Sigmoid colon (tissue), 4 donors: ENCODE results near the gene ZSWIM6.

Experiments
- CTCF ChIP-seq, 4 experiments: fragments of 450-650 bp in 3 of 4; fragments of 200-600 bp in 1 of 4; IDR thresholded peaks; one replicate each; pipeline ENCODE4 v1.5.1; 2016 to 2019; ENCODE audit warnings: antibody characterized with exemption in 4 of 4, mild to moderate bottlenecking in 3 of 4, moderate library complexity in 2 of 4
- EP300 ChIP-seq, 4 donors: sonication (generic); formaldehyde crosslinking; IDR thresholded peaks; one replicate each; pipeline ENCODE4 v1.6.1; 2017; ENCODE audit warnings: antibody characterized with exemption in 4 of 4

DNA sequence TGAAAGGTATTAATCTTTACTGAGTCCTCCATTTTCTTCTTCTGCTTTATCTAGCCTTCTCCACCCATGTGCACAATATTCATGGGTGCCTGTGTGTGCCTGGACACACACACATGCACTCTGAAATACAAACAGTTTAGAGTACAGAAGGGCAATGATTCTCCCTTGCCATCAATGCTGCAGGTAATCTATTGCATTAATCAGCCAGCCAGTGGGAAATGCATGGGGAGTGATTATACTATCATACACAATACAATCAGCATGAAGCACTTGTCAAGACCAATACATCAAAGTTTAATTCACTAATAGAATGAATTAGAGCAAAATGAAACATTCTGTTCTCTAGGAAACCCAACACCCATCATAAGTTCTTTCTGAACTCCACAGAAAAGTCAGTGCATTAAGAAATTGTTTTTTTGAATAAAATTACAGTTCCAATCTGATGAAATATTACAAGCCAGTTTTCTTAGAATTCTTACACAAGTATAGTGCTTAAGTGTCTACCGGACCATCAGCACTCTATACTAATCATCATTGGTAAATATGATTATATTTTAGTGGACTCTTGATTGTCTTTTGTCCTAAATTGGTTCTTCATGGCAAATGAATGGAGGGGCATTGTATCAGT is 172.2 kb downstream of the ZSWIM6 start:
- no peak for TF ChIP-seq CTCF (IDR thresholded peaks at IDR 0.05)
- TF ChIP-seq EP300 (IDR thresholded peaks at IDR 0.05): no peak
